Mammary epithelial cell (primary cell): Measurements from ENCODE around the gene INO80D.

Experiments
- EZH2 ChIP-seq: IDR thresholded peaks from 2 replicates; pipeline ENCODE4 v1.6.1; 2012; ENCODE audit warnings: low read length, inconsistent platforms, borderline replicate concordance
- TF ChIP-seq, protein P1 (sequence below), 2 donors: IDR thresholded peaks in 1 of 2; conservative IDR thresholded peaks in 1 of 2; 2 replicates each; pipeline ENCODE4 v1.5.1; 2011 to 2012; ENCODE audit warnings: inconsistent platforms in 2 of 2, low read length in 2 of 2, mild to moderate bottlenecking in 2 of 2, control low read depth in 1 of 2, low read depth in 1 of 2; ENCODE audit not compliant: insufficient read depth in 1 of 2; ENCODE audit errors: extremely low read depth in 1 of 2

DNA sequence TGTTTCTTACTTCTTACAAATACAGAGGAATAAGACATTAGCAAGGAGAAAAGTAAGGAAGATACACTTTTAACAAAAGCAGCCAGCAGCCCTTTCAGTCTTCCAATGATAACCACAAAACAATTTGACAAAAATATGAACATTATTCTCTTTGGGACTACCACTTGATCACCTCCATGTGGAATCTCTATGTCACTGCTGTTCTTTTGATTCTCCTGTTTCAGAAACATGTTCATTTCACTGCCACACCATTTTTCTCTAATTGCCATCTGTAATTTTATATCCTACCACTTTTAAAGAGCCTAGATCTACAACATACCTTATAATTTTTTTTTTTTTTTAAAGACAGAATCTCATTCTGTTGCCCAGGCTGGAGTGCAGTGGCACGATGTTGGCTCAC, 10.9 kb downstream of the INO80D start:
- TF ChIP-seq, protein P1, sequence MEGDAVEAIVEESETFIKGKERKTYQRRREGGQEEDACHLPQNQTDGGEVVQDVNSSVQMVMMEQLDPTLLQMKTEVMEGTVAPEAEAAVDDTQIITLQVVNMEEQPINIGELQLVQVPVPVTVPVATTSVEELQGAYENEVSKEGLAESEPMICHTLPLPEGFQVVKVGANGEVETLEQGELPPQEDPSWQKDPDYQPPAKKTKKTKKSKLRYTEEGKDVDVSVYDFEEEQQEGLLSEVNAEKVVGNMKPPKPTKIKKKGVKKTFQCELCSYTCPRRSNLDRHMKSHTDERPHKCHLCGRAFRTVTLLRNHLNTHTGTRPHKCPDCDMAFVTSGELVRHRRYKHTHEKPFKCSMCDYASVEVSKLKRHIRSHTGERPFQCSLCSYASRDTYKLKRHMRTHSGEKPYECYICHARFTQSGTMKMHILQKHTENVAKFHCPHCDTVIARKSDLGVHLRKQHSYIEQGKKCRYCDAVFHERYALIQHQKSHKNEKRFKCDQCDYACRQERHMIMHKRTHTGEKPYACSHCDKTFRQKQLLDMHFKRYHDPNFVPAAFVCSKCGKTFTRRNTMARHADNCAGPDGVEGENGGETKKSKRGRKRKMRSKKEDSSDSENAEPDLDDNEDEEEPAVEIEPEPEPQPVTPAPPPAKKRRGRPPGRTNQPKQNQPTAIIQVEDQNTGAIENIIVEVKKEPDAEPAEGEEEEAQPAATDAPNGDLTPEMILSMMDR (conservative IDR thresholded peaks at IDR 0.05 in 1 of 2, IDR thresholded peaks at IDR 0.05 in 1 of 2; ENCODE audit: extremely low read depth in 1 of 2, insufficient read depth in 1 of 2, low read depth in 1 of 2, low read length in 2 of 2) = no peak
- TF ChIP-seq EZH2 = no peak
